SJSA1 (cell line): ENCODE data around the gene LIPF. TPM values are rescaled to one million over a fixed set of nuclear protein-coding genes. Genes with fewer than 3 reads are reported as not detected.
"Not testable (repeated sequence)": the region's sequence is repeated elsewhere in the genome, so short reads cannot be mapped to it uniquely, and the experiment has no call there.

ENCODE experiments used
- DNase-seq, 2 experiments: peaks; one replicate each; pipeline ENCODE4 v3.0.0-alpha.2; 2015 to 2020; ENCODE audit warnings: low spot score in 2 of 2, low read depth in 1 of 2
- H3K27ac ChIP-seq: fragments of 250-450 bp; sonication (Bioruptor Pico); 2 replicates; pipeline ENCODE4 v1.5.1; 2020; ENCODE audit warnings: mild to moderate bottlenecking, moderate library complexity
- H3K27me3 ChIP-seq: fragments of 250-450 bp; sonication (Bioruptor Pico); replicated peaks from 2 replicates; pipeline ENCODE4 v1.5.1; 2020; ENCODE audit warnings: mild to moderate bottlenecking, moderate library complexity
- H3K36me3 ChIP-seq: fragments of 250-450 bp; sonication (Bioruptor Pico); 2 replicates; pipeline ENCODE4 v1.5.1; 2020; ENCODE audit warnings: mild to moderate bottlenecking
- H3K4me1 ChIP-seq: fragments of 250-450 bp; sonication (Bioruptor Pico); replicated peaks from 2 replicates; pipeline ENCODE4 v1.6.1; 2021; ENCODE audit warnings: mild to moderate bottlenecking
- H3K4me3 ChIP-seq: fragments of 250-450 bp; sonication (Bioruptor Pico); 2 replicates; pipeline ENCODE4 v1.5.1; 2020; ENCODE audit warnings: mild to moderate bottlenecking
- H3K9me3 ChIP-seq: fragments of 250-450 bp; sonication (Bioruptor Pico); replicated peaks from 2 replicates; pipeline ENCODE4 v1.5.1; 2020; ENCODE audit warnings: mild to moderate bottlenecking
- total RNA-seq: library from RNA; depleted of rRNA; stranded (reverse); fragments of >200 nt; shearing (Covaris generic); gene quantifications from 2 replicates; pipeline ENCODE4 v1.2.3, GENCODE V29; 2014; rRNA removed

Gene LIPF
- total RNA-seq, 1 experiment from 2014 or later = not detected

DNA sequence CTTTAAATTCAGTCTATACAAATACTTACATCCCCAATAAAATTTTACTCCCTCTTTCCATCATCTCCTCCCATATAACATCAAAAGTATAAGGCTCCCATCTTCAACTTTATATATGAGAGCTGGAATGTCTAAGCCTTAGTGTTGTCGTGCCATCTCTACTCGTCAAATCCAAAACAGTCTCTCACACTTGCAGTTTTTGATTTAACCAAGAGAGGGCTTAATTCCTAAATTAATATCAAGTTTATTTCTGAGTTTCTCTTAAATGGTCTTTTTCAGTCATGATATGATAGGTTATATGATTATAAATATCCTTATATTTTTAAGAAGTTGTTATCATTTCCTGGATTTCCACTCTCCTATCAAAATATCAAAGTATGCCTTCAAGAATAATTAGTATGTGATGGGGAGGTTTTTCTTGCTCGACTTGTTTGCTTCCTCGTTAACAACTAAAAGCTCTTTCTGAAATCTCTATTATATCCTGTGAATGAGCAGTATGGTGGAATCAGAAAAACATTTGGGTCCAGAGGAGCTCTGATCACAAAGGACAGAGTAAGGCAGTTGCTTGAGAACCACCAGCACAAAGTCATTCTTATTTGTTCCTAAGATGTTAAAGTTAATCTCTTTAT, 29.3 kb downstream of the LIPF start:
- Histone ChIP-seq H3K4me1 (no peaks in the 10 kb centered on the region), H3K36me3 (no peaks in the 10 kb centered on the region), H3K4me3 (no peak overlapping the region), H3K27ac (no peak overlapping the region), H3K27me3 (peaks cover 3% of the 10 kb centered on the region; the same call in 1 of the 2 replicates), H3K9me3 (no peaks in the 10 kb centered on the region)
- no peak for DNase-seq

DNA sequence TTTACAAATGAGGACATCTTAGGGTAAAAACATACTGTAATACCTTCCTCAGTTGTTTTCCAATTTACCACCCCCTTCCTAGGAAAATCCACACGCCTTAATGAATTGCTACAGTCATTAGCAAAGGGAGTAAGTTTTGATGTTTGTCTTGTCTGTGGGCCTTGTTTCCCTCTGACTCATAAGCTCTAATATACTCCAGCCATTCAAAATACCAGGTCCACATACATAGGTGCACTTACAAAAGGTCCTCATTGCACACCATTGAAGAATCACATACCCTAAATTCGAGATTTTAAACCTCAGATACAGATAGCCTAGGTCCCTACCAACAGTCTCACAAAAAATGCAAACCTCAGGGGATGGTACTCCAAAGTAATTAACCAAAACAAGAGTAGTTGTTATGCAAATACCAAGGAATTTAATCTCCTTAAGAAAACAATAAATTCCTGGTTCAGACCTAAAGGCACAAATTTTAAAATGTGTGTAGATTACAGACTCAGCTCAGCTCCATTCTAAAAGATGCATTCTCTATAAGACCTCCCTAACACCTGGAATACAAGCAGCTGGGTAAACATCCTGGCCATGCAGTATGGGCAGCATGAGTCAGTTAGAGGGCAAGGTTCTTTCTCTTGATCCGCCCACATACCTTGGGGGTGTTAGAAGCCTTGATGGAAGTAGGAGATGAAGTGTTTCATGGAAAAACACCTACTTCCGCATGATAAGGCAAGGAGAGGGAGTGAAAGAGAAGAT, 38.8 kb downstream of the LIPF start:
- Histone ChIP-seq H3K4me3 (no peak overlapping the region), H3K27me3 (no peaks in the 10 kb centered on the region), H3K4me1 (peaks cover 6% of the 10 kb centered on the region; the same call in 1 of the 2 replicates), H3K27ac (no peak overlapping the region), H3K9me3 (no peaks in the 10 kb centered on the region), H3K36me3 (no peaks in the 10 kb centered on the region)
- DNase-seq = no peak

DNA sequence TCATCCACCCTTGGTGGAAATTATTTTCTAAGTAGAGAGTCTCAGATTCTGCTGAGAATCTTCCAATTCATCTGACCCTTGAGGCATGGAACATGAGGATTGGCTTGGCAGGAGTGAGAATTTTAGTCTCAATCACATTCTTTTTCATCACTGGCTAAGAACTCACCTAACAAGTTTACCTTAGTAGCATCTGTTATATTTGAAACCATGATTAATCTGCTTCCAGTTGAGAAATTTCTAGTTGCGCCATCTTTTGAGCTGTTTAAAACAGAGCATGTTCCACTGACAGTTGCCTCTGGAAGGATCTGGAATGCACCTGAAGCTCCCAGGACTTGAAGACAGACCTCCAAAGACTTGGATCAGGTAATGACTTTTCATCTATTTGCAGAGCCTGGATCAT, 41.7 kb downstream of the LIPF start, which contains the start of gene LIPK:
Gene LIPK, plus strand, starts transcription at position 292 of the 400 bp plus-strand sequence. CDS start 18,295 bp downstream, outside the sequence.
- no peaks in the 10 kb centered on the region for H3K27me3 ChIP-seq
- peaks cover 6% of the 10 kb centered on the region; the same call in 1 of the 2 replicates for H3K4me1 ChIP-seq
- H3K9me3 ChIP-seq = no peaks in the 10 kb centered on the region
- H3K27ac ChIP-seq = no peak within 1 kb of the TSS
- no peak within 1 kb of the TSS for H3K4me3 ChIP-seq
- DNase-seq = no peak
- H3K36me3 ChIP-seq = no peaks in the 10 kb centered on the region

DNA sequence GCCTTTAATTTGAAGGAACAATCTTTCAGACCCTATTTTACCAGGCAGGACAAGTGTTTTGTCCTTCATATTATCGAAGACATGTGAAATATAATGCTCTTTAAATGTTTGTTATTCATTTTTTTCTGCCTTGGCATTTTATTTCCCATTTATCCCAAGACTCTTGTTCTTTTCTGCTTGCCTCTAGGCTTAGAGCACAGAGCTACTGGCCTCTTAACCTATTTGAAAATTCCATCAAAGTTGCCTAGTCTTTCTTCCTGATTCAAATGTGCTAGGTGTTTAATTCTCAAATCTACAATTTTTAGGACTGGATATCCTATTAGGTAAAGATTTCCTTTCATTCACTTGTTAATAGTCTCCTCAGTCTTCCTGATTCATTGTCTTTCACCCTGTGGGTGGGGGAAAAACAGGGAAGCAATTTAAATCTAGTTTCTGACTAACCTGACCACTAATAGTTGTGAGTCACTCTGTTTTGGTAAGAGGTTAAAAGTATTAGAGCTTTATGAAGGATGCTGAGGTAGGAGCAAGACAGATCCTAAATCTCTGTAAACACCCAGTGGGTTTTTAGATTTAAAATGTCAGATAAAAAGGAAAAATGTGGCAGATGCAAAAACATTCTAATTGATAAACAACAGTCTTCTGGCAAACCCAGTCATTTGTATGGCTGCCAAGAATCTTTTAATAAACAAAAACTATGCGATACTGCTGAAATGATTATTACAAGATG, 43.4 kb downstream of the LIPF start:
- peaks cover 6% of the 10 kb centered on the region; the same call in 1 of the 2 replicates for H3K4me1 ChIP-seq
- H3K4me3 ChIP-seq = no peak overlapping the region
- no peaks in the 10 kb centered on the region for H3K36me3 ChIP-seq
- DNase-seq = peak in 1 of 2 experiments; percentile 43
- H3K27ac ChIP-seq = no peak overlapping the region
- no peaks in the 10 kb centered on the region for H3K27me3 ChIP-seq
- no peaks in the 10 kb centered on the region for H3K9me3 ChIP-seq

DNA sequence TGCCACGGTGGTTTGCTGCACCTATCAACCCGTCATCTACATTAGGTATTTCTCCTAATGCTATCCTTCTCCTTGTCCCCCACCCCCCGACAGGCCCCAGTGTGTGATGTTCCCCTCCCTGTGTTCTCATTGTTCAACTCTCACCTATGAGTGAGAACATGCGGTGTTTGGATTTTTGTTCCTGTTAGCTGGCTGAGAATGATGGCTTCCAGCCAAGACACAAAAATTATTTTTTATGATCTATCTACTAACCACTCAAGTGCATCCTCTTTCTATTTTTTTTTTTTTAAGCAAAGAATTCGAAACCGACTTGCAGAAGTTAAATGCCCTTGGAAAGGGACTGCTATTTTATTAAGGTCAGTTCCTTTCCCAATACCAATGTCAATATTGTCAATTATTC, 45.1 kb downstream of the LIPF start:
- H3K27me3 ChIP-seq, H3K4me1 ChIP-seq, H3K27ac ChIP-seq, H3K4me3 ChIP-seq, H3K36me3 ChIP-seq, DNase-seq, H3K9me3 ChIP-seq: not testable (repeated sequence)

DNA sequence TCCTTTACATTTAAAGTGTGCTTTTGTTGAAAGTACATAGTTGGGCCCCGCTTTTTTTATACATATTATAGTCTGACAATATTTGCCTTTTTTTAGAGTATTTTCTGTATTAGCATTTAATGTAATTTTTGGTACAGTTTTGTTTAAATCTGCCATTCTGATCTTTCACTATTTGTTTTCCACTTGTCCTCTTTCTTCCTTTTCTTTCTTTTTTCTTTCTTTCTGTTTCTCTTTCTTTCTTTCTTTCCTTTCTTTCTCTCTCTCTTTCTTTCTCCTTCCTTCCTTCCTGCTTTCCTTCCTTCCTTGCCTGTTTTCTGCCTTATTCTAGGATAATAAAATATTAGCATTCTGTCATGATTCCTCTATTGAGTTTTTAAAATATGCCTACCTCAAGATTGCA, 51.3 kb downstream of the LIPF start:
- Histone ChIP-seq H3K4me1 (no peaks in the 10 kb centered on the region), H3K9me3 (no peaks in the 10 kb centered on the region), H3K27me3 (peaks cover 5% of the 10 kb centered on the region; the same call in 1 of the 2 replicates), H3K27ac (no peak overlapping the region), H3K4me3 (no peak overlapping the region), H3K36me3 (no peaks in the 10 kb centered on the region)
- DNase-seq = no peak

DNA sequence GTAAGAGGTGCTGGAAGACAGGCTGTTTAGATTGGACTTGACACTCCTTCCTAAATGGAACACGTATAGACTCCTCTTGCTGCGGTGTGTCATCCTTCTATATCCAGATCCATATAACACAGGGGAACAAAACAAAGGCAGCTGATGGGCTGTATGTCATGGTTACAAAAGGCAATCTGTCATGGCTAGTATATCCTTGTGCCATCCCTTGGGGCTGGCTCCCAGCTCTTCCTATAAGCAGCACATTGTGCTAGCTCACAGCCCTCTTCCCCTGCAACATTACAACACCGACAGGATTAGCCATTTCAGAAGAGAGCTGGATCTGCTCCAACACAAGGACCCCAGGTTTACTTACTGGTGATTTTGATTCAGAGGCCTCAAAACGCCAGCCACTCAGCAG, 57.1 kb downstream of the LIPF start:
- Histone ChIP-seq H3K36me3 (no peaks in the 10 kb centered on the region), H3K27me3 (no peaks in the 10 kb centered on the region; the same call in 1 of the 2 replicates), H3K4me1 (no peaks in the 10 kb centered on the region), H3K9me3 (no peaks in the 10 kb centered on the region), H3K4me3 (no peak overlapping the region), H3K27ac (no peak overlapping the region)
- no peak for DNase-seq

DNA sequence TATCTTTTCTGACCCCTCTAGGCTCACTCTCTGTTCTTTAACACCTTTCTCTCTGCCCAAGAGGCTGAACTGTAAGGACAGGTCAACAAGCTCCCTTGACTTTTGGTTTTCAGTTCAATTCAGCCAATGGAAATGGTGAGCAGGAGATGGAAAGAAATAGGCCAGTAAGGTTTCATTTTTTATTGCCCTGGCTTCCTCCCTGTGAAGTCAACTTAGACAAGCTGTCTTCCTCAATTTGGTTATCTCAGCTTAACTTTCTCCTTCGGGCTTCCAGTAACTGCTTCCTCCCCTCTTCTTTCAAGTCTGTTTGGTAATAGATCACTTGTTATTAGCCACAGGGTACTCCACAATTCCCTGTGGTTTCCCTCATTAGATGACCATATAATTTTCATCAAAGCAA, 61.6 kb downstream of the LIPF start:
- peaks cover 6% of the 10 kb centered on the region for H3K27me3 ChIP-seq
- H3K27ac ChIP-seq = no peak overlapping the region
- H3K4me3 ChIP-seq = no peak overlapping the region
- H3K4me1 ChIP-seq = no peaks in the 10 kb centered on the region
- no peaks in the 10 kb centered on the region for H3K9me3 ChIP-seq
- DNase-seq = no peak
- H3K36me3 ChIP-seq = no peaks in the 10 kb centered on the region

DNA sequence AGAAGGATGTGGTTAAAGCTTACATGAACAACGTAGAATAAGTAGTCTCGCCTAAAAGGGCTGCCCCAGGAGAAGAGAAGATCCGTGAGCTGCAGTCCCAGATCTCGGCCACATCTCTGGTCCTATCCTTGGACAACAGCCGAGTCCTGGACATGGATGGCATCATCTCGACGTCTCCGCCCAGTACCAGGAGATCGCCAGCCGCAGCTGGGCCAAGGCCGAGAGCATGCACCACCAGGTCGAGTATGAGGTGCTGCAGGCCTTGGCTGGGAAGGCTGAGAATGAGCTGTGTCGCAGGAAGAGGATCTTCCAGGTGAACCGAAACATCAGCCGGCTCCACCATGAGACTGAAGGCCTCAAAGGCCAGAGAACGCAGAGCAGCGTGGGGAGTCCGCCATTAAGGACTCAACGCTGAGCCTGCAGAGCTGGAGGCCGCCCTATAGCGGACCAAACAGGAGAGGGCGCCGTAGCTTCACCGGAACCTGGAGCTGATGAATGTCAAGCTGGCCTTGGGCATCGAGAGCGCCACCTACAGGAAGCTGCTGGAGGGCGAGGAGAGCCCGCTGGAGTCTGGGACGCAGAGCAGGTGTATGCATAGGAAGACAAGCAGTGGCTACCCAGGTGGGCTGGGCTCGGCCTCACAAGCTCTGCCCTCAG, 64.0 kb downstream of the LIPF start:
- H3K36me3 ChIP-seq = no peaks in the 10 kb centered on the region
- H3K9me3 ChIP-seq = no peaks in the 10 kb centered on the region
- no peak overlapping the region for H3K27ac ChIP-seq
- H3K27me3 ChIP-seq = peaks cover 6% of the 10 kb centered on the region
- H3K4me3 ChIP-seq = no peak overlapping the region
- H3K4me1 ChIP-seq = no peaks in the 10 kb centered on the region
- DNase-seq = no peak

Other genes starting within 250 kb of the LIPF start
- gene RNLS, start 81.1 kb upstream of the LIPF start, total RNA-seq = not detected in 2 replicates
- gene LIPJ, start 77.7 kb upstream of the LIPF start, total RNA-seq = not detected in 2 replicates
- gene LIPK, start 41.8 kb downstream of the LIPF start, total RNA-seq = not detected in 2 replicates
- gene LIPN, start 95.6 kb downstream of the LIPF start, total RNA-seq = not detected in 2 replicates
- not detected in 2 replicates for gene LIPM, start 138.3 kb downstream of the LIPF start, total RNA-seq
- gene ANKRD22, start 187.4 kb downstream of the LIPF start, total RNA-seq = not detected in 2 replicates
- 12.9 and 17.1 TPM in 2 replicates for gene STAMBPL1, start 215.8 kb downstream of the LIPF start, total RNA-seq